Measurements from ENCODE around the gene TNP1.

DNA sequence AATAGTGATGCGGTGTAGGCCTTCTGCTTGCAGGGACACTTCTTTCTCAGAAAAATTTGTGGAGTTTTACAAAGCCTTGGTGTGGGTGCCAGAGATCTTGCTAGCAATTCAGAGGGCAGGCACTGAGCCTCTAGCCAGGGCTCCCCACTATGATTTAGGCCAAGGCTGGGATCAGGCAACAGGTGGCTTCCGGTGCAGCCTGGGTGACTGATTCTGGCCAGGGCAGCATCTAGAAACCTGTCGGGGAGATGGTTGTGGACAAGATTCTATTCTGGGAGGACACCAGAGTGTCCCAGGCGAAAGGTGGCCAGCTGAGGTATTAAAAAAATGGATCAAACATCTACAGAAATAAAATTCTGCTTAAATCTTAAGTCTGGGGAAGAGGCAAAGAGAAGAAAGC lies 21.5 kb upstream of the TNP1 start:
- TF ChIP-seq NFRKB (IDR thresholded peaks at IDR 0.05) (no peak), SP1 (IDR thresholded peaks at IDR 0.05) (no peak), FOXK2 (IDR thresholded peaks at IDR 0.05) (no peak), ELF4 (IDR thresholded peaks at IDR 0.05) (no peak), ZNF384 (IDR thresholded peaks at IDR 0.05) (no peak), HDGF (IDR thresholded peaks at IDR 0.05; ENCODE audit: borderline replicate concordance) (no peak), TARDBP (IDR thresholded peaks at IDR 0.05) (no peak), FOXM1 (IDR thresholded peaks at IDR 0.05; ENCODE audit: borderline replicate concordance) (no peak), ARNT (IDR thresholded peaks at IDR 0.05) (no peak)
- TF ChIP-seq, protein P1, sequence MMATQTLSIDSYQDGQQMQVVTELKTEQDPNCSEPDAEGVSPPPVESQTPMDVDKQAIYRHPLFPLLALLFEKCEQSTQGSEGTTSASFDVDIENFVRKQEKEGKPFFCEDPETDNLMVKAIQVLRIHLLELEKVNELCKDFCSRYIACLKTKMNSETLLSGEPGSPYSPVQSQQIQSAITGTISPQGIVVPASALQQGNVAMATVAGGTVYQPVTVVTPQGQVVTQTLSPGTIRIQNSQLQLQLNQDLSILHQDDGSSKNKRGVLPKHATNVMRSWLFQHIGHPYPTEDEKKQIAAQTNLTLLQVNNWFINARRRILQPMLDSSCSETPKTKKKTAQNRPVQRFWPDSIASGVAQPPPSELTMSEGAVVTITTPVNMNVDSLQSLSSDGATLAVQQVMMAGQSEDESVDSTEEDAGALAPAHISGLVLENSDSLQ (IDR thresholded peaks at IDR 0.05): no peak
